Measurements from ENCODE around the gene SLC34A1.
"Not testable (repeated sequence)": the region's sequence is repeated elsewhere in the genome, so short reads cannot be mapped to it uniquely, and the experiment has no call there.

Gene SLC34A1

GRCh38 chr5:177350776-177351391 lies 33.4 kb upstream of the SLC34A1 start:
- no peaks in the 10 kb centered on the region for H3K27me3 Mint-ChIP-seq
- H3K27ac Mint-ChIP-seq = peak overlapping the region; percentile 98
- no peak for ATAC-seq
- H3K36me3 Mint-ChIP-seq = peaks cover 13% of the 10 kb centered on the region
- H3K4me3 Mint-ChIP-seq = peak overlapping the region; percentile 91
- no peaks in the 10 kb centered on the region for H3K9me3 Mint-ChIP-seq
- H3K4me1 Mint-ChIP-seq = peaks cover 52% of the 10 kb centered on the region

GRCh38 chr5:177351392-177352329 lies 32.6 kb upstream of the SLC34A1 start, which contains the start of gene LMAN2:
Gene LMAN2 (minus strand): TSS chr5:177351668. CDS start chr5:177351647, 21 bp downstream.
- Mint-ChIP-seq H3K36me3 (peaks cover 13% of the 10 kb centered on the region), H3K4me1 (peaks cover 52% of the 10 kb centered on the region), H3K27me3 (no peaks in the 10 kb centered on the region), H3K27ac (peak within 1 kb of the TSS; percentile 98), H3K4me3 (peak within 1 kb of the TSS; percentile 91), H3K9me3 (no peaks in the 10 kb centered on the region)
- ATAC-seq = peak; percentile 99

DNA sequence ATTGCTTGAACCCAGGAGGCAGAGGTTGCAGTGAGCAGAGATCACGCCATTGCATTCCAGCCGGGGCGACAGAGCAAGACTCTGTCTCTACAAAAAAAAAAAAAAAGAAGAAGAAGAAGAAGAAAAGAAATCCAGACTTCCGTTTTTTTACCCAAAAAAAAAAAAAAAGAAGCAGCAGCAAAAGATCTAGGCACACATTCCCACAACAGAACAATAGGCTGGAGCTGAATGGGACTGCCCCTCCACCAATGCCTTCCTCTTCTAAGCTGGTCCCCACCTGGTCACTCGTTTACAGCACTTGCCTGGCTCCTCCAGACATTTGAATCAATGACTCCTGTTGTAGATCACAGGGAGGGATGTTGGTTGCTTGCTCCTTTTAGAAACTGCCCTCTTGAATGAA lies 31.1 kb upstream of the SLC34A1 start:
- no peak overlapping the region for H3K27ac Mint-ChIP-seq
- peaks cover 13% of the 10 kb centered on the region for H3K36me3 Mint-ChIP-seq
- H3K27me3 Mint-ChIP-seq = no peaks in the 10 kb centered on the region
- H3K4me1 Mint-ChIP-seq = peaks cover 55% of the 10 kb centered on the region
- no peak overlapping the region for H3K4me3 Mint-ChIP-seq
- no peaks in the 10 kb centered on the region for H3K9me3 Mint-ChIP-seq
- ATAC-seq = no peak

GRCh38 chr5:177354256-177354655 lies 30.0 kb upstream of the SLC34A1 start:
- peaks cover 8% of the 10 kb centered on the region for H3K36me3 Mint-ChIP-seq
- peak overlapping the region; percentile 32 for H3K27ac Mint-ChIP-seq
- H3K4me3 Mint-ChIP-seq = no peak overlapping the region
- H3K9me3 Mint-ChIP-seq = no peaks in the 10 kb centered on the region
- no peaks in the 10 kb centered on the region for H3K27me3 Mint-ChIP-seq
- ATAC-seq = no peak
- H3K4me1 Mint-ChIP-seq = peaks cover 61% of the 10 kb centered on the region

- Mint-ChIP-seq H3K27me3 (no peaks in the 10 kb centered on the region), H3K36me3 (peaks cover 4% of the 10 kb centered on the region), H3K4me3 (no peak overlapping the region), H3K27ac (peak overlapping the region; percentile 32), H3K4me1 (peaks cover 61% of the 10 kb centered on the region), H3K9me3 (no peaks in the 10 kb centered on the region)
- ATAC-seq = no peak
Observed at GRCh38 chr5:177354711-177355110, 29.5 kb upstream of the SLC34A1 start.

- H3K4me1 Mint-ChIP-seq = peaks cover 61% of the 10 kb centered on the region
- H3K27ac Mint-ChIP-seq = peak overlapping the region; percentile 53
- H3K27me3 Mint-ChIP-seq = no peaks in the 10 kb centered on the region
- no peak overlapping the region for H3K4me3 Mint-ChIP-seq
- no peaks in the 10 kb centered on the region for H3K36me3 Mint-ChIP-seq
- H3K9me3 Mint-ChIP-seq = no peaks in the 10 kb centered on the region
- ATAC-seq = no peak
Observed at GRCh38 chr5:177355162-177355867, 28.9 kb upstream of the SLC34A1 start.

GRCh38 chr5:177355868-177356168 lies 28.4 kb upstream of the SLC34A1 start:
- Mint-ChIP-seq H3K4me3 (no peak overlapping the region), H3K4me1 (peaks cover 63% of the 10 kb centered on the region), H3K36me3 (no peaks in the 10 kb centered on the region), H3K9me3 (no peaks in the 10 kb centered on the region), H3K27me3 (no peaks in the 10 kb centered on the region), H3K27ac (peak overlapping the region; percentile 53)
- ATAC-seq = no peak

DNA sequence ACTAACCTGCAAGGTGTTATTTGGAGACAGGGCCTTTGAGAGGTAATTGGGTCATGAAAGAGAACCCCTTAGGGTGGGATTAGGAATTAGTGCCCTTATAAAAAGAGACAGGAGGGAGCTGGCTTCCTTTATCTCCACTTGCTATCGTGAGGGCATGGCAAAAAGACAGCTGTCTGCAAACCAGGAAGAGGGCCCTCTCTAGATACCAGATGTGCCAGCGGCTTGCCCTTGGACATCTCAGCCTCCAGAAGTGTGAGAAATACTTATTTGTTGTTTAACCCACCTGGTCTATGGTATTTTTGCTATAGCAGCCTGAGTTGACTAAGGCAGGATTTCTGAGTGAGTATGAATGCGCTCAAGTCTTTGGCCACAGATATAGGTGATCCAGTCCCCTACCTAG lies 27.5 kb upstream of the SLC34A1 start:
- Mint-ChIP-seq H3K27ac (peak overlapping the region; percentile 79), H3K36me3 (no peaks in the 10 kb centered on the region), H3K4me3 (no peak overlapping the region), H3K27me3 (no peaks in the 10 kb centered on the region), H3K9me3 (no peaks in the 10 kb centered on the region), H3K4me1 (peaks cover 72% of the 10 kb centered on the region)
- no peak for ATAC-seq

DNA sequence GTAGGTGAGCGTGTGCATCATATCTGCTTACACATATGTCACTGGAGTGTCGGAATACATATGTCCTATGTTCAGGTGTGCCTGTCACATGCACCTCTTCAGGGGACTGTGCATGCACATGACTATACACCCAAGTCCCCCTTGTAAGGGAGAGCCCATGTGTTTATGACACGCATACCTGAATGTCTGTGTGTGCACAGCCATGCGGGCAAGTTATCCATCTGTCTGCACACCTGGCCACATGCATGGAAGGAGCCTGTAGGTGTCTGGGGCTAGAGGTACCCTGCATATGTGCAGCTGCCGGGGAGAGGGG lies 27.1 kb upstream of the SLC34A1 start:
- Mint-ChIP-seq H3K36me3 (no peaks in the 10 kb centered on the region), H3K27ac (peak overlapping the region; percentile 79), H3K4me3 (peak overlapping the region; percentile 94)

DNA sequence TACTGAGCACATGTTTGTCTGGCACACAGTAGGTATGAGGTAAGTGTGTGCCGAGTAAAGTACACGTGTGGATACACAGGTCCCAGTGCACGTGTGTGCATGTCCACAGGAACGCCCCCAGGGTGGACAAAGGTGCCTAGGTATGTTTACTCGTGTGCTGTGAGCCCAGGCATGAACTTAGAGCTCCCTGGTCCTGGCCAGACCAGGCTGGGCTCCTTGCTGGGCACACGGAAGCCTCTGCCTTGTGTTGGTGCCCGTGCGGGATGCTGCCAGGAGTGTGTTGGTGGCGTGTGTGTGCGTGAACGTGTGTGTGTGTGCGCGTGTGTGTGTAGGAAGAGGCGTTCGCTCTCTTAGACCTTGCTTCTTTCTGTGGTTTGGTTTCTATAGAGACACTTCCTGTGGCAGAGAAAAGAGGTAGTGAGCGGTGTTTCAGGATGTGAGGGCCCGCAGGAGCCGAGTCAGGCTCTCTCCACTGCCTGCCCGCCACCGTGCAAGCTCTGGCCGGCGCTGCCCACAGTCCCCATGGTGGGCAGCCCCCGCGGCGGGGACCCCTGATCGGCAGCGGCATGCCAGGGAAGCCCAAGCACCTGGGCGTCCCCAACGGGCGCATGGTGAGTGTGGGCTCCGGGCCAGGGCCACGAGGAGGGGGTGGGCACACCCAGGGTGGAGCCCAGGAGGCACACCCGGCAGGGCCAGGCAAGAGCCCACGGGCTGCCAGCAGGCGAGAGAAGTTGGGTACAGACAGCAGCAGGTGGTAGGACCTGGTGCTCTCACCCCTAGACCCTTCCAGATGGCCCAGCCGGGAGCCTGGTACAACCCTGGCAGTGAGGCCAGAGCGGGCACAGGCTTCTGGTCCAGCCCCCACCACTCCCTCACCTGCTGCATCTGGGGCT lies 26.5 kb upstream of the SLC34A1 start, which contains the start of gene RGS14:
TSS of gene RGS14 (plus strand) at position 466 of the 893 bp plus-strand sequence. CDS start at position 567, 101 bp downstream.
- ATAC-seq = peak; percentile 95

More for the DNA sequence above, 27.1 kb upstream of the SLC34A1 start:
- H3K4me1 Mint-ChIP-seq = peaks cover 72% of the 10 kb centered on the region
- no peaks in the 10 kb centered on the region for H3K27me3 Mint-ChIP-seq
- ATAC-seq = no peak
- H3K9me3 Mint-ChIP-seq = no peaks in the 10 kb centered on the region

GRCh38 chr5:177358370-177358819 lies 25.8 kb upstream of the SLC34A1 start:
- Mint-ChIP-seq H3K4me1 (peaks cover 84% of the 10 kb centered on the region), H3K27me3 (no peaks in the 10 kb centered on the region), H3K27ac (peak overlapping the region; percentile 79), H3K36me3 (no peaks in the 10 kb centered on the region), H3K9me3 (no peaks in the 10 kb centered on the region), H3K4me3 (peak overlapping the region; percentile 94)
- no peak for ATAC-seq

More for the DNA sequence above, 26.5 kb upstream of the SLC34A1 start, which contains the start of gene RGS14:
- Mint-ChIP-seq H3K36me3 (no peaks in the 10 kb centered on the region), H3K27ac (peak within 1 kb of the TSS; percentile 79), H3K4me1 (peaks cover 77% of the 10 kb centered on the region), H3K4me3 (peak within 1 kb of the TSS; percentile 94), H3K9me3 (no peaks in the 10 kb centered on the region), H3K27me3 (no peaks in the 10 kb centered on the region)

- H3K4me3 Mint-ChIP-seq = peak overlapping the region; percentile 94
- H3K4me1 Mint-ChIP-seq = peaks cover 91% of the 10 kb centered on the region
- ATAC-seq = no peak
- no peaks in the 10 kb centered on the region for H3K36me3 Mint-ChIP-seq
- no peaks in the 10 kb centered on the region for H3K27me3 Mint-ChIP-seq
- H3K9me3 Mint-ChIP-seq = no peaks in the 10 kb centered on the region
- peak overlapping the region; percentile 79 for H3K27ac Mint-ChIP-seq
Observed at GRCh38 chr5:177359451-177359851, 24.8 kb upstream of the SLC34A1 start.

DNA sequence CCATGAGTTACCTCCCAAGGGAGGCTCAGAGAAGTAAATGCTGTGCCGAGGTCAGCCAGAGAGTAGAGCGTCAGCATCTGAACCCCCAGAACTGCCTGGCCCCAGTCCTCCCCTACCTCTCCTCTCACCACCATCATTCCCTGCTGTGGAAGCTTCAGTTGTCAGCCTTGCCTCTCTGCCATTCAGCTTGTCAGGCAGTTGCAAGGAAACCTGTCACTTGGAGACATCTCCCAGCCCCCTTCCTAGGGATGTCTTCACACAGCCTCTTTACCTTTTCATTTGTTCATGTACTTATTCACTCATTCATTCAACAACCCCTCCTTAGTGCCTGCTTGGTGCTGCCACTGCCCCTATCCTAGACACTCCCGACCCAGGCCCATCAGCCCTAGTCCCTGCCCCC lies 24.4 kb upstream of the SLC34A1 start:
- Mint-ChIP-seq H3K4me3 (peak overlapping the region; percentile 59), H3K27me3 (no peaks in the 10 kb centered on the region), H3K36me3 (no peaks in the 10 kb centered on the region), H3K4me1 (peaks cover 91% of the 10 kb centered on the region), H3K9me3 (no peaks in the 10 kb centered on the region), H3K27ac (peak overlapping the region; percentile 79)
- no peak for ATAC-seq

DNA sequence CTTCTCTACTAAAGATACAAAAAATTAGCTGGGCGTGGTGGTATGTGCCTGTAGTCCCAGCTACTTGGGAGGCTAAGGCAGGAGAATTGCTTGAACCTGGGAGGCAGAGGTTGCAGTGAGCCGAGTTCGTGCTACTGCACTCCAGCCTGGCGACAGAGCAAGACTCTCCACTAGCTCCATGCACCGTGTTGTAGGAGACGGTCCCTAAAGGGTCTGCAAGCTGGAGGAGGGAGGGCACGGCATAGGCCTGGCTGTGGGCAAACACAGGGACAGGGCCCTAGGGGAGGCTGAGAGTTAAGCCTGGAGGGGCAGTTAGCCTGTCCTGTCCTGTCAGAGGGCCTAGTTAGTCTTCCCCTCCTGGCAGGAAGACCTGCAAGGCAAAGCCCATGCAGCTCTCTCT lies 23.5 kb upstream of the SLC34A1 start:
- not testable (repeated sequence) for H3K36me3 Mint-ChIP-seq, H3K4me3 Mint-ChIP-seq, H3K27me3 Mint-ChIP-seq, H3K9me3 Mint-ChIP-seq, ATAC-seq
- Mint-ChIP-seq H3K4me1 (peaks cover 96% of the 10 kb centered on the region), H3K27ac (peak overlapping the region; percentile 79)

Measured in stimulated activated memory B cell treated with anti-CD40 and anti-IgM and Interleukin-4, amounts not matched to agents 10 μg/mL and 1 μg/mL and 100 μg/mL, for 72 hours (primary cell).